GM18867 (cell line): ENCODE measurements around the gene TAAR9.

ENCODE experiments used
- ATAC-seq: cut with Tn5 transposase; IDR thresholded peaks from one replicate; pipeline ENCODE4 v1.9.1; 2021; ENCODE audit warnings: mild to moderate bottlenecking, moderate library complexity; ENCODE audit not compliant: unreplicated experiment

TAAR9 gene

DNA sequence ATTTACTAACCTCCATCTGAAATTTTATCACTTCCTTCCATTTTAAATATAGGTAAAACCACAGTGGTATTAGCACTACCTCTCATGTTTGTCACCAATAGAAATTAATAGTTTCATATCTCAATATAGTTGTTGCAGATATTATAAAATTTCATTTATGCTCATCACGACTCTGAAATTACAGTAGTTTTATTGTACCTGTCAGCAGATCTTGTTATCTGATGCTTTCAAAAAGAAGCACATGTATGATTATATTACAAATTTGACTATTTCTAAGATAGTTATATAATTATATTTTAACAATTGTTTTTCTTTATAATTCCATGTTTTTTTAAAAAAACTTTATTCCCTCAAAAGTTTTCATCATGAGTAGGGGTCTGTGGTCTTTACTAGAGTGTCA is 46.6 kb downstream of the TAAR9 start:
- no peak for ATAC-seq

GRCh38 chr6:132587424-132587823 is 49.3 kb downstream of the TAAR9 start:
- no peak for ATAC-seq
